AG04450 (cell line): ENCODE data around the gene CNGA3. TPM values are rescaled to one million over a fixed set of nuclear protein-coding genes. Genes with fewer than 3 reads are reported as not detected.

Experiments used
- CTCF ChIA-PET: fragments of 300-600, 350-600 bp; formaldehyde crosslinking; extraction: SDS; loops from one replicate; lab custom pipeline; 2022; ENCODE audit warnings: antibody characterized with exemption, inconsistent platforms; lab: Charles Lee
- POLR2A ChIA-PET: fragments of 350-600 bp; formaldehyde crosslinking; extraction: SDS; loops from one replicate; lab custom pipeline; 2021; ENCODE audit warnings: antibody characterized with exemption, inconsistent platforms; lab: Yijun Ruan, JAX
- DNase-seq: peaks from one replicate; pipeline ENCODE4 v3.0.0-alpha.2; 2011; ENCODE audit warnings: low read depth, low spot score
- H3K27ac ChIP-seq: one replicate; pipeline ENCODE4 v1.5.1; 2012; ENCODE audit warnings: low read depth, low read length, control low read depth
- H3K27me3 ChIP-seq: one replicate; pipeline ENCODE4 v1.6.0; 2012; ENCODE audit warnings: low read length; ENCODE audit not compliant: control insufficient read depth, insufficient read depth
- H3K4me3 ChIP-seq: 2 replicates; pipeline ENCODE4 v1.5.1; 2011; ENCODE audit warnings: mild to moderate bottlenecking, low read depth, low read length, control low read depth
- H3K9me3 ChIP-seq: 2 replicates; pipeline ENCODE4 v1.5.1; 2012; ENCODE audit warnings: low read length; ENCODE audit not compliant: control insufficient read depth, insufficient read depth
- polyA plus RNA-seq: library from polyadenylated mRNA; depleted of rRNA; stranded (reverse); fragments of >200 nt; gene quantifications from 2 replicates; pipeline ENCODE4 v1.2.3, GENCODE V29; 2011
- TF ChIP-seq, protein P1 (sequence below): IDR thresholded peaks from 2 replicates; pipeline ENCODE4 v1.5.1; 2011; ENCODE audit warnings: low read depth, low read length, control low read depth, inconsistent platforms

CNGA3 gene
- polyA plus RNA-seq, 1 experiment = not detected

DNA sequence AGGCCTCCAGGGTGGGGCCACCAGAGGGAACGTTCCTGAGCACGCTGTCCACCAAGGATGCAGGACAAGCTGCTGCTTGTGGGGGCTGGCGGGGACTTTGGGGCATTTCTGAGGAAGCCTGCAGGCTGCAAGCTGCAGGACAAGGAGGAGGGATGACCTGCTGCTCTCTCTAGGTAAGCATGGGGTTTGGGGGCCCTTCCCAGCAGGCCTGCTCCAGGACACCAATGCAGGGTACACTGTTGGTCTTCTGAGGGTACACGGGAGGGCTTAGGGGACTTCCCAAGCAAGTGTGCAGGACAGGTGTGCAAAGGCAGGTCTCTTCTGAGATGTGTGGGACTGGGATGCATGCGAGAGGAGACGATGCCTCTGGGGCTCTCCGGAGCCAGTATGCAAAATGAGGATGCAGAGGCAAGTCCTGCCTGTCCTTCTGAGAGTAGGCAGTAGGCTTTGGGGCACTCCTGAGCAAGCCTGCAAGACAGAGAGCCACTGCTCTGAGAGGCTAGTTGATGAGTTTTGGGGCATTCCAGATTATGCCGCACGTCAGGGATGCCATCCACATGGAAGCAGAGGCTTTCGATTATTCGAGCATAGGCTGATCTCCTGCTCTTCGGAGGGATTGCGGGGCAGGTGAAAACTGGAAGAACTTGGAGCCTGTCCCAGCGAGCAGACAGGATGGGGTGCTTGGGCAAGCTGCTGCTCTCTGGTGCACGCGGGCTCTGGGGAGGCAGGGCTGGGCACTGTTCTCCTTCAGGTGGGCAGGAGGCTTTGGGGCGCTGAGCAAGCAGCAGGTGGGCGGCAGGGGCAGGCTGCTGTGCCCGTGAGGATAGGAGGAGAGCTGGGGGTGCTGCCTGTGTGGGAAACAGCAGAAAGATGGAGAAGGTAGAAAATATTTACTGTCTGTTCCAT is 44.6 kb downstream of the CNGA3 start:
- CTCF ChIA-PET = interaction anchor here (0.6 kb wide), 1 partner anchor 691 kb away, joined by 3 read pairs; no protein-coding TSS in a partner anchor
- TF ChIP-seq, protein P1, sequence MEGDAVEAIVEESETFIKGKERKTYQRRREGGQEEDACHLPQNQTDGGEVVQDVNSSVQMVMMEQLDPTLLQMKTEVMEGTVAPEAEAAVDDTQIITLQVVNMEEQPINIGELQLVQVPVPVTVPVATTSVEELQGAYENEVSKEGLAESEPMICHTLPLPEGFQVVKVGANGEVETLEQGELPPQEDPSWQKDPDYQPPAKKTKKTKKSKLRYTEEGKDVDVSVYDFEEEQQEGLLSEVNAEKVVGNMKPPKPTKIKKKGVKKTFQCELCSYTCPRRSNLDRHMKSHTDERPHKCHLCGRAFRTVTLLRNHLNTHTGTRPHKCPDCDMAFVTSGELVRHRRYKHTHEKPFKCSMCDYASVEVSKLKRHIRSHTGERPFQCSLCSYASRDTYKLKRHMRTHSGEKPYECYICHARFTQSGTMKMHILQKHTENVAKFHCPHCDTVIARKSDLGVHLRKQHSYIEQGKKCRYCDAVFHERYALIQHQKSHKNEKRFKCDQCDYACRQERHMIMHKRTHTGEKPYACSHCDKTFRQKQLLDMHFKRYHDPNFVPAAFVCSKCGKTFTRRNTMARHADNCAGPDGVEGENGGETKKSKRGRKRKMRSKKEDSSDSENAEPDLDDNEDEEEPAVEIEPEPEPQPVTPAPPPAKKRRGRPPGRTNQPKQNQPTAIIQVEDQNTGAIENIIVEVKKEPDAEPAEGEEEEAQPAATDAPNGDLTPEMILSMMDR = no peak
- Histone ChIP-seq H3K9me3 (no peaks in the 10 kb centered on the region), H3K27me3 (peaks cover 14% of the 10 kb centered on the region), H3K4me3 (no peak overlapping the region), H3K27ac (no peak overlapping the region)
- POLR2A ChIA-PET = no interaction called here
- DNase-seq = no peak

DNA sequence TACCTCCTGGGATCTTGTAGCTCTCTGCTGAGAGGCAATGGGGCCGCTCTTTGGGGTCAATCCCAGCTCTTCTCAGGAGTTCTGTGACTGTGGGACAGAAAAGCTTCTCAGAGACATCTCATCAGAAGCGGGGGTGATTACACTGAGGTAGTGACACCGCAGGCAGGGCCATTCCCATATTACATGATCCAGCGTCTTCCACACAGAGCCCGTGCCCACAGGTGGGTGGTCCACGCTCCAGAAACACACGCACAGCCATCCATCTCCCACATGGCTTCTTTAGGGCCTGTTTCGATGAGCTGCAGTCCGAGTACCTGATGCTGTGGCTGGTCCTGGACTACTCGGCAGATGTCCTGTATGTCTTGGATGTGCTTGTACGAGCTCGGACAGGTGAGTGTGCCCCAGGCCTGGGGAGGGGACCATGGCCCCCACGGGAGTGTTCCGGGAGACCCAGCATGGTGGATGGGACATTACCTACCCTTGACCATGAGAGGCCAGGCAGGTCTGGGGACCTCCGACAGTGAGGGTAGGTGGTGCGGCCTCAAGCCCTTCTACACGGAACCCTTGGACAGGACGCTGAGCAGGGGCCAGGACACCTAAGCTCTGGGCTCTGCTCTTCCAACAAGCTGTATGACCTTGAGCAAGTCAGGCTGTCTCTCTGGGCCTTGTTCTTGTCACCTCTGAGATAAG is 45.5 kb downstream of the CNGA3 start:
- no peak overlapping the region for H3K4me3 ChIP-seq
- no peaks in the 10 kb centered on the region for H3K9me3 ChIP-seq
- H3K27ac ChIP-seq = no peak overlapping the region
- CTCF ChIA-PET = interaction anchor here (0.6 kb wide), 1 partner anchor 692 kb away, joined by 3 read pairs; no protein-coding TSS in a partner anchor
- TF ChIP-seq, protein P1 = no peak
- H3K27me3 ChIP-seq = peaks cover 8% of the 10 kb centered on the region
- no peak for DNase-seq
- POLR2A ChIA-PET = no interaction called here

DNA sequence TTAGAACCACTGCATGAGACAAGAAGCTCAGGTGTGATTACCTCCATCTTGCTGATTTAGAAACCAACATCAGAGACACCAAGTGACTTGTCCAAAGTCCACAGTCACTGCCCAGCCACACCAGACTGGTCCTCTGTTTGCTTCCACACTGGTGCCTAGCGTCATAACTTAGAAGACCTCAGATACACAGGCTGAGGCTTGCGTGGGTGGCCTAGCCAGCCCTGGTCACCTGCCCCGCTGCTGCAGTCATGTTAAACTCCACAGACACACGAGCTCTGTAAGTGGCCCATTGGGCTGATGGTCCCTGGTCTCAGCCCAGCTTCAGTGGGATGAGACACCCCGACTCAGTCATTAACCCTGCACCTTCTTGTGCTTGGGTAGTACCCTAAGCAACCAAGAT is 47.1 kb downstream of the CNGA3 start:
- Histone ChIP-seq H3K9me3 (no peaks in the 10 kb centered on the region), H3K4me3 (no peak overlapping the region), H3K27me3 (peaks cover 8% of the 10 kb centered on the region), H3K27ac (no peak overlapping the region)
- CTCF ChIA-PET = no interaction called here
- POLR2A ChIA-PET = no interaction called here
- TF ChIP-seq, protein P1 = no peak
- DNase-seq = no peak

DNA sequence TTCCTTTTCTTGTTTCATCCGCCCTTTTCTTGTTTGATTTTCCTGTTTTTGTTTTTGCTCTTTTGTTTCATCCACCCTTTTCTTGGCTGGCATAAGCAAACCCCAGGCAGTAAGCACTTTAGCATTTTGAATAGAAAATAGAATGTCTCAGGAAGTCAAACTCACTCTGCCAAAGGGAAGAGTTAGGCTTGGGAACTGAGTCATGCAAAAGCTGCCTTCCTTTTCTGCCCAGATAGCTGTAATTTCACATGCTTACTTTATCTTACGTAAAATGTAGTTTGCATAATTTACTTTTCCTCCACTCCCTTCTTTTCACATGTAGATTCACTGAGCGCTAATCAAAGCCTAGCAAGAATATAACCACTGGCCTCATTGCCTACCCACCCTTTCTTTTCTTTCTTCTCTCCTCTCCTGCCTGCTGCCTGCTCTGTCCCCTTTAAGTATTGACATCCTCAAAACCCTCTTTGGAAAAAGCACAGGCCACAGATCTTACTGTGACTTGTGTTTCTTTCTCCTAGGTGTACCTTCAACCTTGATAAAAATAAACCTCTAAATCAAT is 48.4 kb downstream of the CNGA3 start:
- TF ChIP-seq, protein P1 = no peak
- DNase-seq = no peak
- ChIA-PET POLR2A (no interaction called here), CTCF (no interaction called here)
- Histone ChIP-seq H3K4me3 (no peak overlapping the region), H3K9me3 (no peaks in the 10 kb centered on the region), H3K27me3 (peaks cover 8% of the 10 kb centered on the region), H3K27ac (no peak overlapping the region)
